Measurements from ENCODE around the gene PLCH1. TPM values are rescaled to one million over a fixed set of nuclear protein-coding genes. Genes with fewer than 3 reads are reported as not detected.

Gene PLCH1
- total and polyA plus RNA-seq, 2 of the 13 experiments (the other 11 are each of a cell fraction or from before 2014, with no cell fraction given), result 2.0 to 3.0 TPM

DNA sequence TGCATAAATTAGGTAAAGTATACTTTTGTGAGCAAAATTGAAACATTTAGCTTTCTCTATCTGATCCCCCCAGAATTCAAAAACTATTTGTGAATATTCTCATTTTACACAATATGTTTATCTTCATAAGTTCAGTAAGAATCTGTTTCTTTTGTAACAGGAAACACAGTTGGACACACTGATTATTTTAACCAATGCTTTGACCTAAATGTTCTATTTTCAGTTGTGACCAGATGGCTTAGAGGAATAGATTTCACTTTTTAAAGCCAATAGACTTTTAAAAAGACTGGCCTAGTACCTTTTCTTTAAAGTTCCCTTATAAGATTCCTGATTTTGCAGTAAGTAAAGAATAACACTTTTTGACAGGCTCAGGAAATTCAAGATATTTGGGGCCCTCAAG, 377.4 kb downstream of the PLCH1 start (continued):
- TF ChIP-seq KDM4B (CRISPR knock-in tag; IDR thresholded peaks at IDR 0.05), result no peak
- TF ChIP-seq ZNF720 (CRISPR knock-in tag; IDR thresholded peaks at IDR 0.05), result no peak
- no peak for TF ChIP-seq ZNF670 (CRISPR knock-in tag; IDR thresholded peaks at IDR 0.05; ENCODE audit: borderline replicate concordance)

DNA sequence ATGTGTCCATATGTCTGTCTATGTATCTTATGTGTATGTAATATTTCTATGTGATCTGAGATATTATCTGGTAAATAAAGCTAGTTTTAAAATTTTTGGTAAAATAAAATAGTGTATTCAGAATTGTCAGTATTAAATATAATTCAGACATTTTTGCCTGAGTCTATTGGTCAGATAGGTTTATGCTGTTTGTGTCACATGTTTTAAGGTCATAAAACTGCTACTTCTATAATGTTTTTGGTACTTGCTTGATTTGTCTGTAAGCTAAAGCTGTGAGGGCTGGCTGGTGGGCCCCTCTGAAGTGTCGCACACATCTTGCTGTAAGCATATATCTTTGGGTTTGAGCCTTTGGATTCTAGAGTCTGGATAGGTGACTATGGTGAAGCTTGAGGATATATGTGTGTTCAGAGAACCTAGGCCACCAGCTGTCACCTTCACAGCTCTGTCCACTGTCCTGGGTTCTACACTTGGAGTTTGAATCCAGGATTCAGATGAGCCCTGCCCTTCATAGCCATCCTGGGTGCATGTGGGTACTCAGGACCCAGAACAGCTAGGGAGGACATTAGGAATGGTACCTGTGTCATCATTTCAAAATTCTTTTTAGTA, 379.6 kb downstream of the PLCH1 start:
- BruUV-seq (replicated peaks), result no TSS peak
- H3K9me3 ChIP-seq (ENCODE audit: low read length), result 0 out of 2 replicates have a peak, but pooled peaks cover 3% of the 10 kb centered on the region
- intact Hi-C loops (cut with micrococcal nuclease; ENCODE audit: unreplicated experiment) (no loop called here), in situ Hi-C loops (cut with HindIII; ENCODE audit: extremely low pct_ligation_motif_present, low pct_unique_long_range_greater_than_20kb) (loop anchor here (25.0 kb wide), 1 partner anchor 597 kb away; no protein-coding TSS in a partner anchor)
- ATAC-seq (no peak), DNase-seq (ENCODE audit: low spot score) (no peak), FAIRE-seq (no peak)
- H2AFZ ChIP-seq (ENCODE audit: low read length), result no peak overlapping the region
- H3K4me2 ChIP-seq (ENCODE audit: low read depth, low read length), result no peak overlapping the region
- CTCF ChIA-PET (ENCODE audit: low intra/inter-chr PET ratio, low total read pairs), result no interaction called here
- POLR2A ChIA-PET, result no interaction called here
- 64% methylated on average over 1 of the region's 1 CpG for WGBS (ENCODE audit: low lambda C conversion rate)
- no peaks in the 10 kb centered on the region for H4K20me1 ChIP-seq (ENCODE audit: insufficient read depth, low read length)
- no peaks in the 10 kb centered on the region for H3K79me2 ChIP-seq (ENCODE audit: insufficient read depth, low read length)
- no peak for TF ChIP-seq FOXP1 (IDR thresholded peaks at IDR 0.05)
- TF ChIP-seq FOXP1 (CRISPR knock-in tag; IDR thresholded peaks at IDR 0.05), result no peak
- TF ChIP-seq, protein P1, sequence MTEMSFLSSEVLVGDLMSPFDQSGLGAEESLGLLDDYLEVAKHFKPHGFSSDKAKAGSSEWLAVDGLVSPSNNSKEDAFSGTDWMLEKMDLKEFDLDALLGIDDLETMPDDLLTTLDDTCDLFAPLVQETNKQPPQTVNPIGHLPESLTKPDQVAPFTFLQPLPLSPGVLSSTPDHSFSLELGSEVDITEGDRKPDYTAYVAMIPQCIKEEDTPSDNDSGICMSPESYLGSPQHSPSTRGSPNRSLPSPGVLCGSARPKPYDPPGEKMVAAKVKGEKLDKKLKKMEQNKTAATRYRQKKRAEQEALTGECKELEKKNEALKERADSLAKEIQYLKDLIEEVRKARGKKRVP (CRISPR knock-in tag; IDR thresholded peaks at IDR 0.05), result no peak
- TF ChIP-seq GPN1 (CRISPR knock-in tag; IDR thresholded peaks at IDR 0.05; ENCODE audit: borderline replicate concordance), result no peak
- TF ChIP-seq JUN (CRISPR knock-in tag; IDR thresholded peaks at IDR 0.05), result no peak
- no peak for TF ChIP-seq ZNF75D (CRISPR knock-in tag; IDR thresholded peaks at IDR 0.05; ENCODE audit: borderline replicate concordance)
- TF ChIP-seq FOSL2 (CRISPR knock-in tag; IDR thresholded peaks at IDR 0.05), result no peak
- no peak for TF ChIP-seq NR3C1 (CRISPR knock-in tag; IDR thresholded peaks at IDR 0.05)
- no peak for TF ChIP-seq HNF4G (IDR thresholded peaks at IDR 0.05; ENCODE audit: borderline replicate concordance, low read depth, low read length)
- TF ChIP-seq HNF4G (CRISPR knock-in tag; IDR thresholded peaks at IDR 0.05; ENCODE audit: borderline replicate concordance, low read depth), result no peak
- no peak for TF ChIP-seq NCOA1 (CRISPR knock-in tag; IDR thresholded peaks at IDR 0.05)
- no peak for TF ChIP-seq SMAD1 (CRISPR knock-in tag; IDR thresholded peaks at IDR 0.05; ENCODE audit: borderline replicate concordance, low read depth)
- no peaks in the 10 kb centered on the region for H3K4me1 ChIP-seq (ENCODE audit: insufficient read depth, low read length)
- no peak overlapping the region for H3K9ac ChIP-seq (ENCODE audit: insufficient read depth, low read depth, low read length)
- H3K36me3 ChIP-seq (replicated peaks in 1 of 2; ENCODE audit: control insufficient read depth in 1 of 2, insufficient read depth in 2 of 2, low read length in 2 of 2), result no peaks in the 10 kb centered on the region
- H3K27ac ChIP-seq (ENCODE audit: extremely low read length, insufficient read depth, low read length), result no peak overlapping the region
- no peaks in the 10 kb centered on the region for H3K27me3 ChIP-seq (ENCODE audit: control insufficient read depth in 1 of 2, insufficient read depth in 2 of 2, low read length in 2 of 2)
- no peak overlapping the region for H3K4me3 ChIP-seq (replicated peaks in 1 of 3; ENCODE audit: insufficient read depth in 1 of 3, low read depth in 2 of 3, low read length in 3 of 3)

Data from HepG2 (cell line).